Psoas muscle (tissue), 8 donors: Measurements from ENCODE around the gene DOK4. TPM values are rescaled to one million over a fixed set of nuclear protein-coding genes. Genes with fewer than 3 reads are reported as not detected.
A peak's percentile ranks its signal among the peaks of the same experiment; 100 is the strongest.

Experiments used
- ATAC-seq, 4 donors: fragments of 200-7000 bp; cut with Tn5 transposase; one replicate each; pipeline ENCODE4 v1.9.1; 2020; ENCODE audit warnings: moderate library complexity in 3 of 4, mild to moderate bottlenecking in 2 of 4
- DNase-seq, 2 donors: peaks; one replicate each; pipeline ENCODE4 v3.0.0-alpha.2; 2020
- H3K27ac ChIP-seq: fragments of 200-600 bp; one replicate; pipeline ENCODE4 v1.8.0; 2022
- H3K27me3 ChIP-seq, 3 donors: fragments of 200-600 bp in 1 of 3; one replicate each; pipeline versions ENCODE4 v1.6.1 to v1.8.0; 2013 to 2022; ENCODE audit warnings: low read length in 2 of 3, mild to moderate bottlenecking in 2 of 3, moderate library complexity in 1 of 3; ENCODE audit not compliant: insufficient read depth in 3 of 3
- H3K36me3 ChIP-seq, 2 donors: fragments of 200-600 bp in 1 of 2; one replicate each; pipeline versions ENCODE4 v1.6.1 to v1.8.0; 2013 to 2022; ENCODE audit warnings: low read depth in 1 of 2, mild to moderate bottlenecking in 1 of 2, moderate library complexity in 1 of 2; ENCODE audit not compliant: insufficient read depth in 1 of 2
- H3K4me1 ChIP-seq: fragments of 200-600 bp; one replicate; pipeline ENCODE4 v1.8.0; 2022
- H3K4me3 ChIP-seq: fragments of 200-600 bp; one replicate; pipeline ENCODE4 v1.8.0; 2022; ENCODE audit warnings: mild to moderate bottlenecking
- H3K9me3 ChIP-seq: fragments of 200-600 bp; one replicate; pipeline ENCODE4 v1.8.0; 2022
- WGBS, 3 donors: extraction: QIAGEN DNeasy Blood & Tissue Kit; methylation state at CpG; one replicate each; pipeline versions ENCODE4 v1.1.6 to v1.1.7; 2013; 5-methylcytosine and 5-hydroxymethylcytosine counted together
- intact Hi-C, 2 donors: fragments of 100-400 bp; cut with DNase I; formaldehyde crosslinking; loops; one replicate each; pipeline versions ENCODE4 v1.11.0 to v1.14.2; 2022
- polyA plus RNA-seq, 3 donors: library from polyadenylated mRNA; stranded (reverse); fragments of 200-250 nt; gene quantifications; one replicate each; pipeline ENCODE4 v1.2.3, GENCODE V29; 2013
- total RNA-seq, 4 donors: library from RNA; stranded (reverse); fragmentation: NEBNext Ultra II Directional in 2 of 4; extraction: Animal tissue kit (Norgen Biotek cat#: 25700) in 2 of 4; gene quantifications; one replicate each; pipeline versions ENCODE4 v1.2.1 to v1.2.4, GENCODE V29; 2021 to 2023
- TF ChIP-seq, protein P1 (sequence below): fragments of 200-600 bp; IDR thresholded peaks from one replicate; pipeline ENCODE4 v1.8.0; 2022; ENCODE audit warnings: antibody characterized with exemption
- donor health status: healthy with polysubstance abuse.
- donor health status: DM: no; HTN: no; CAD: no; lungs with moderate emphysema.
- donor health status: Bipolar disorder and iron deficiency.
- donor health status: healthy.
- donor health status: DM: yes; HTN: yes; CAD: no.
- donor health status: DM: no; HTN: no; CAD: no.
- donor health status: DM: no; HTN: no; CAD: no.
- donor health status: DM: yes; HTN: yes; CAD: no.

The DOK4 gene
- total and polyA plus RNA-seq, 7 donors = 1.3 to 4.3 (median 1.9) TPM

DNA sequence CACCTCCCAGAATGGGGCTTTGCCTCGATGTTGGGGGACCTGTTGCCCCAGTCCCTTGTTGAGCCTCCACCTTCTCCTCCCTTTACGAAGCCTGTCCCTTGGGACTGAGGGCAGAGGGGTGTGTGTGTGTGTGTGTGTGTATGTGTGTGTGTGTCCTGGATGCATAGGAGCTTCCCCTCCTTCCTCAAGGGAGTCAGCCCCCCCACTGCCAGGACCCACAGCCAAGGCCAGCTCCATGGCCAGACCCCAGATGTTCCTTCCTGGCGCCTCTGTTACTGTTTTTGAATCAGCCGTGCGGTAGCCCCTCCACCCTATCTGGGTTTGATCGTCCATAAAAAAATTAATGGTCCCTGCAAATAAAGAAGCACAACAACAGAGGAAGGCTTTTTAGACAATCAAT lies 17.7 kb upstream of the DOK4 start:
- intact Hi-C loops = no loop called here
- no peak overlapping the region for H3K4me3 ChIP-seq
- H3K27ac ChIP-seq = no peak overlapping the region
- TF ChIP-seq, protein P1, sequence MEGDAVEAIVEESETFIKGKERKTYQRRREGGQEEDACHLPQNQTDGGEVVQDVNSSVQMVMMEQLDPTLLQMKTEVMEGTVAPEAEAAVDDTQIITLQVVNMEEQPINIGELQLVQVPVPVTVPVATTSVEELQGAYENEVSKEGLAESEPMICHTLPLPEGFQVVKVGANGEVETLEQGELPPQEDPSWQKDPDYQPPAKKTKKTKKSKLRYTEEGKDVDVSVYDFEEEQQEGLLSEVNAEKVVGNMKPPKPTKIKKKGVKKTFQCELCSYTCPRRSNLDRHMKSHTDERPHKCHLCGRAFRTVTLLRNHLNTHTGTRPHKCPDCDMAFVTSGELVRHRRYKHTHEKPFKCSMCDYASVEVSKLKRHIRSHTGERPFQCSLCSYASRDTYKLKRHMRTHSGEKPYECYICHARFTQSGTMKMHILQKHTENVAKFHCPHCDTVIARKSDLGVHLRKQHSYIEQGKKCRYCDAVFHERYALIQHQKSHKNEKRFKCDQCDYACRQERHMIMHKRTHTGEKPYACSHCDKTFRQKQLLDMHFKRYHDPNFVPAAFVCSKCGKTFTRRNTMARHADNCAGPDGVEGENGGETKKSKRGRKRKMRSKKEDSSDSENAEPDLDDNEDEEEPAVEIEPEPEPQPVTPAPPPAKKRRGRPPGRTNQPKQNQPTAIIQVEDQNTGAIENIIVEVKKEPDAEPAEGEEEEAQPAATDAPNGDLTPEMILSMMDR = no peak
- H3K9me3 ChIP-seq = no peaks in the 10 kb centered on the region
- no peaks in the 10 kb centered on the region for H3K4me1 ChIP-seq
- no peaks in the 10 kb centered on the region for H3K27me3 ChIP-seq
- no peaks in the 10 kb centered on the region for H3K36me3 ChIP-seq
- ATAC-seq (no peak), DNase-seq (peak in 1 of 2 donors; percentile 26)
- 45 to 57% (median 51%) methylated on average over 5 to 6 of the region's 6 CpGs for WGBS, 3 donors

DNA sequence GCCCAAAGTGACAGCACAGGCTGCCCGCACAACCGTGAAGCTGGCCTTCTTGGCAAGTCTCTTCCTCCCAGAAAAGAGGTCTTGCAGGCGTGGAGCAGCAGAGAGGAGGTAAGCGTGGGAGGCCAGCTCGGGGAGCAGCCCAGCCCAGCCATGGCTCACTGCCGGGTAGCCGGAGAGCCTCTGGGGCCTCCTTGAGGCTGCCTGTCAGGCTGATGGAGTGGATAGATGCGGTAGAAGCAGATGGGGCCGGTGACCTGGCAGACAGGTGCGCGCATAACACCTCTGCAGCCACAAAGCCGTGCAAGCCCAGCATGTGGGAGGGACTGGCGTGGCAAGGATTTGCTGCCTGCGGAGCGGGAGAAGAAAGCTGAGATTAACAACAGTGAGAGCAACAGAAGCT lies 17.1 kb upstream of the DOK4 start:
- ATAC-seq = no peak
- Histone ChIP-seq H3K4me3 (no peak overlapping the region), H3K27ac (no peak overlapping the region), H3K27me3 (no peaks in the 10 kb centered on the region), H3K9me3 (no peaks in the 10 kb centered on the region), H3K4me1 (no peaks in the 10 kb centered on the region), H3K36me3 (no peaks in the 10 kb centered on the region)
- intact Hi-C loops = no loop called here
- TF ChIP-seq, protein P1 = no peak
- 64 to 68% (median 67%) methylated on average over 15 of the region's 15 CpGs for WGBS, 3 donors
- peak in 1 of 2 donors; percentile 26 for DNase-seq

DNA sequence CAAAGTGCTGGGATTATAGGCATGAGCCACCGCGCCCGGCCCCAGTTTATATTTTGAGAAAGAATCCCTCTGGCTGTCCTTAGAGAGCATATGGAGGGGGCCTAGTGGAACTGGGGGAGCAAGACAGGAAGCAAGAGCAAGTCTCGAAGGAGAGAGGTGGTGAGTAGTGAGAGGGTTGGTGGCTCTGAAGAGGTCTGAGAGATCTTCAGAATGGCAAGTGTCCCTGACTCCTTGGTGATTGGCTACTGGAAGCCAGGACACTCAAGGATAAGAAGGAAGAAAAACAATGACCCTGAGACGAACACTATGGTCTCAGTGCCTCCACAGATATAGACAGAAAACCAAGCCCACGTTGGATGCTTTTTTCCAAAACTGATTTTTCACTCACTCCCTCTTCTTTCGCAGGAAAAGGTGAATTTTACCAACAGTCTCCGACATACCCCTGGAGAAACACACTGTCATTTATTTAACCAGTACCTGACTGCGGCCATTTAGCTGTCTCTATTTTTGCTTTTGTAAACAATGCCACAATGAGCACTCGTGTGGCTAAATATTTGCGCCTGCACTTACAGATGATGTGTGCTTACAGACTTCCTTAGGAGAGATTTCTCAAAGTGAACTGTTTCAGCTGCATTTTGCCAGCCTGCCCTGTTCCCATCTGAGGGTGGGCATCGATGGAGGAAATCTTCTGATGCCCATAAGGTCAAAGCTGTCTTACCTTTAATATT lies 15.9 kb upstream of the DOK4 start:
- Histone ChIP-seq H3K9me3 (no peaks in the 10 kb centered on the region), H3K27ac (no peak overlapping the region), H3K4me3 (no peak overlapping the region), H3K27me3 (no peaks in the 10 kb centered on the region), H3K36me3 (no peaks in the 10 kb centered on the region), H3K4me1 (no peaks in the 10 kb centered on the region)
- intact Hi-C loops = no loop called here
- WGBS, 3 donors = 72 to 83% (median 77%) methylated on average over 12 of the region's 12 CpGs
- ATAC-seq = no peak
- DNase-seq = peak in 1 of 2 donors; percentile 8
- TF ChIP-seq, protein P1 = no peak

DNA sequence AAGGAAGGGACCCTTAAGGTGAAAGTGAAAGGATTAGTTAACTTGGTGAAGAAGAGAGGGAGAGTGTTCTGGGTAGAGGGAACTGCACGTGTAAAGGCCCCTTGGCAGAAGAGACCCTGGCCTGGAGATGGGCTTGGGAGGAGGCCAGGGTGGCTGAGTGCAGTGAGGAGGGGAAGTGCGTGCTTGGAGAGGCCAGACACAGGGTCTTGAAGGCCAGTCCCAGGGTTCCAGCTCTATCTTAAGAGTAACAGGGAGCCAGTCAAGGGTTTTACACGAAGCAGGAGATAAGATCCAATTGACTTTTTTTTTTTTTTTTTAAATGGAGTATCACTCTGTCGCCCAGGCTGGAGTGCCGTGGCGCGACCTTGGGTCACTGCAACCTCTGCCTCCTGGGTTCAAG lies 15.2 kb upstream of the DOK4 start:
- DNase-seq (peak in 1 of 2 donors; percentile 19), ATAC-seq (no peak)
- intact Hi-C loops = no loop called here
- no peak overlapping the region for H3K27ac ChIP-seq
- H3K4me1 ChIP-seq = no peaks in the 10 kb centered on the region
- TF ChIP-seq, protein P1 = no peak
- no peaks in the 10 kb centered on the region for H3K9me3 ChIP-seq
- no peaks in the 10 kb centered on the region for H3K27me3 ChIP-seq
- WGBS, 3 donors = 74 to 79% (median 75%) methylated on average over 7 of the region's 7 CpGs
- no peaks in the 10 kb centered on the region for H3K36me3 ChIP-seq
- no peak overlapping the region for H3K4me3 ChIP-seq
